ENCODE data around the gene SPEM3. TPM values are rescaled to one million over a fixed set of nuclear protein-coding genes. Genes with fewer than 3 reads are reported as not detected.
"Not testable (repeated sequence)": the region's sequence is repeated elsewhere in the genome, so short reads cannot be mapped to it uniquely, and the experiment has no call there.

SPEM3 gene
- total RNA-seq, 4 donors from 2014 or later, result not detected

GRCh38 chr17:7476494-7476893 is 47.8 kb downstream of the SPEM3 start:
- ATAC-seq (ENCODE audit: low FRiP score), result no peak
- no peak for DNase-seq (ENCODE audit: low spot score)
- no peak for TF ChIP-seq CTCF (IDR thresholded peaks at IDR 0.05)

- DNase-seq (ENCODE audit: low spot score) (no peak), ATAC-seq (ENCODE audit: low FRiP score) (no peak)
- no peak for TF ChIP-seq CTCF (IDR thresholded peaks at IDR 0.05)
Observed at GRCh38 chr17:7476951-7477350, 48.3 kb downstream of the SPEM3 start.

GRCh38 chr17:7477392-7478275 is 49.0 kb downstream of the SPEM3 start:
- no peak for TF ChIP-seq CTCF (IDR thresholded peaks at IDR 0.05)
- DNase-seq (ENCODE audit: low spot score), result no peak
- ATAC-seq (ENCODE audit: low FRiP score), result no peak

GRCh38 chr17:7478276-7479212 is 49.9 kb downstream of the SPEM3 start:
- ATAC-seq (ENCODE audit: low FRiP score), result peak; percentile 5

GRCh38 chr17:7479213-7480088 is 50.8 kb downstream of the SPEM3 start, which contains the start of gene ZBTB4:
TSS of gene ZBTB4 (minus strand) at chr17:7479631. CDS start at chr17:7466801, 12,830 bp downstream.
- TF ChIP-seq CTCF (IDR thresholded peaks at IDR 0.05), result no peak
- ATAC-seq (ENCODE audit: low FRiP score) (peak; percentile 6), DNase-seq (ENCODE audit: low spot score) (no peak)

More at GRCh38 chr17:7478276-7479212, 49.9 kb downstream of the SPEM3 start:
- DNase-seq (ENCODE audit: low spot score), result no peak
- TF ChIP-seq CTCF (IDR thresholded peaks at IDR 0.05), result no peak

GRCh38 chr17:7480089-7480384 is 51.4 kb downstream of the SPEM3 start:
- ATAC-seq (ENCODE audit: low FRiP score), result no peak
- no peak for TF ChIP-seq CTCF (IDR thresholded peaks at IDR 0.05)
- no peak for DNase-seq (ENCODE audit: low spot score)

GRCh38 chr17:7481275-7481674 is 52.6 kb downstream of the SPEM3 start, which contains the start of gene SLC35G6:
TSS of gene SLC35G6 (plus strand) at chr17:7481446. CDS start at chr17:7481517, 71 bp downstream.
- DNase-seq (ENCODE audit: low spot score); ATAC-seq (ENCODE audit: low FRiP score): not testable (repeated sequence)

GRCh38 chr17:7481842-7482741 is 53.4 kb downstream of the SPEM3 start:
- not testable (repeated sequence) for ATAC-seq (ENCODE audit: low FRiP score); DNase-seq (ENCODE audit: low spot score)

All from omental fat pad (tissue), 4 donors.